AG08395 (cell line): ENCODE measurements around the gene PEX10.
"Not testable (repeated sequence)": the region's sequence is repeated elsewhere in the genome, so short reads cannot be mapped to it uniquely, and the experiment has no call there.

Source experiments
- DNase-seq: peaks from one replicate; pipeline ENCODE4 v3.0.0; 2012; ENCODE audit warnings: mixed read lengths, low spot score

The PEX10 gene

GRCh38 chr1:2443277-2444137, 31.1 kb upstream of the PEX10 start:
- no peak for DNase-seq

GRCh38 chr1:2442661-2443060, 30.3 kb upstream of the PEX10 start:
- DNase-seq: no peak

GRCh38 chr1:2441746-2442145, 29.4 kb upstream of the PEX10 start:
- no peak for DNase-seq

GRCh38 chr1:2440346-2440745, 28.0 kb upstream of the PEX10 start:
- not testable (repeated sequence) for DNase-seq

- no peak for DNase-seq
Observed at GRCh38 chr1:2439369-2439768, 27.0 kb upstream of the PEX10 start.

- no peak for DNase-seq
Observed at GRCh38 chr1:2438641-2439040, 26.3 kb upstream of the PEX10 start.

- no peak for DNase-seq
Observed at GRCh38 chr1:2438038-2438437, 25.7 kb upstream of the PEX10 start.

- no peak for DNase-seq
Observed at GRCh38 chr1:2437617-2438016, 25.3 kb upstream of the PEX10 start.

- no peak for DNase-seq
Observed at GRCh38 chr1:2436876-2437275, 24.5 kb upstream of the PEX10 start.

GRCh38 chr1:2435746-2436355, 23.5 kb upstream of the PEX10 start:
- no peak for DNase-seq

- DNase-seq: no peak
Observed at GRCh38 chr1:2435091-2435490, 22.7 kb upstream of the PEX10 start.

- no peak for DNase-seq
Observed at GRCh38 chr1:2433936-2434655, 21.7 kb upstream of the PEX10 start.

- DNase-seq: no peak
Observed at GRCh38 chr1:2433196-2433595, 20.8 kb upstream of the PEX10 start.

GRCh38 chr1:2432441-2432844, 20.1 kb upstream of the PEX10 start:
- no peak for DNase-seq

GRCh38 chr1:2431518-2431917, 19.2 kb upstream of the PEX10 start:
- no peak for DNase-seq

- no peak for DNase-seq
Observed at GRCh38 chr1:2431103-2431502, 18.7 kb upstream of the PEX10 start.

- no peak for DNase-seq
Observed at GRCh38 chr1:2430592-2430973, 18.2 kb upstream of the PEX10 start.

GRCh38 chr1:2429780-2430591, 17.6 kb upstream of the PEX10 start:
- DNase-seq: no peak

GRCh38 chr1:2428490-2428889, 16.1 kb upstream of the PEX10 start:
- DNase-seq: no peak

GRCh38 chr1:2427976-2428375, 15.6 kb upstream of the PEX10 start:
- DNase-seq: no peak

- no peak for DNase-seq
Observed at GRCh38 chr1:2427051-2427450, 14.7 kb upstream of the PEX10 start.

GRCh38 chr1:2426540-2426939, 14.2 kb upstream of the PEX10 start:
- no peak for DNase-seq
